Activated CD8-positive, alpha-beta memory T cell treated with anti-CD3 and anti-CD28 coated beads, Interleukin-2, amount 10 ng/mL, durations not matched to agents 7 days and 5 days (primary cell): ENCODE data around the gene DUSP7. TPM values are rescaled to one million over a fixed set of nuclear protein-coding genes. Genes with fewer than 3 reads are reported as not detected.

Source experiments
- ATAC-seq: fragments of 150-1000 bp; cut with Tn5 transposase; one replicate; pipeline ENCODE4 v1.10.0; 2021; ENCODE audit warnings: moderate library complexity
- CTCF ChIA-PET: fragments of 350-600 bp; sonication (Branson Sonifier 250); formaldehyde crosslinking; loops from one replicate; lab custom pipeline; 2021; ENCODE audit warnings: antibody characterized with exemption; lab: Charles Lee
- DNase-seq: peaks from one replicate; pipeline ENCODE4 v3.0.0-alpha.2; 2020
- H3K27ac Mint-ChIP-seq: one replicate; pipeline ENCODE4 v1.8.0; 2021; ENCODE audit warnings: mild to moderate bottlenecking, mixed read lengths
- H3K27me3 Mint-ChIP-seq: one replicate; pipeline ENCODE4 v1.8.0; 2021; ENCODE audit warnings: mixed read lengths
- H3K36me3 Mint-ChIP-seq: one replicate; pipeline ENCODE4 v1.8.0; 2021; ENCODE audit warnings: mild to moderate bottlenecking, mixed read lengths
- H3K4me1 Mint-ChIP-seq: one replicate; pipeline ENCODE4 v1.8.0; 2021; ENCODE audit warnings: mixed read lengths
- H3K4me3 Mint-ChIP-seq: one replicate; pipeline ENCODE4 v1.8.0; 2021; ENCODE audit warnings: mild to moderate bottlenecking, moderate library complexity, mixed read lengths
- H3K9me3 Mint-ChIP-seq: one replicate; pipeline ENCODE4 v1.8.0; 2022; ENCODE audit warnings: low read depth, mixed read lengths
- total RNA-seq, 2 experiments: library from RNA; stranded (reverse); gene quantifications; one replicate each; pipeline ENCODE4 v1.2.3, GENCODE V29; 2021

DUSP7 gene
- total RNA-seq, 2 experiments from 2014 or later, result 24.2 to 29.3 TPM

- Mint-ChIP-seq H3K4me3 (no peak overlapping the region), H3K4me1 (no peaks in the 10 kb centered on the region), H3K27me3 (no peaks in the 10 kb centered on the region), H3K9me3 (no peaks in the 10 kb centered on the region), H3K27ac (no peak overlapping the region), H3K36me3 (no peaks in the 10 kb centered on the region)
- DNase-seq (no peak), ATAC-seq (no peak)
- CTCF ChIA-PET, result interaction anchor here (0.7 to 1.5 kb wide), 3 partner anchors 19 to 31 kb away, joined by 3 to 7 read pairs (median 7); no protein-coding TSS in a partner anchor
Measured at GRCh38 chr3:52021489-52022268, 34.7 kb downstream of the DUSP7 start.

GRCh38 chr3:52020796-52021195 is 35.6 kb downstream of the DUSP7 start:
- CTCF ChIA-PET, result interaction anchor here (0.7 kb wide), 1 partner anchor 18 kb away, joined by 3 read pairs; no protein-coding TSS in a partner anchor
- DNase-seq, result no peak

GRCh38 chr3:52019352-52020080 is 36.9 kb downstream of the DUSP7 start:
- H3K36me3 Mint-ChIP-seq, result no peaks in the 10 kb centered on the region

More at GRCh38 chr3:52020796-52021195, 35.6 kb downstream of the DUSP7 start:
- ATAC-seq, result no peak
- Mint-ChIP-seq H3K9me3 (no peaks in the 10 kb centered on the region), H3K4me1 (no peaks in the 10 kb centered on the region), H3K27ac (no peak overlapping the region), H3K4me3 (no peak overlapping the region), H3K36me3 (no peaks in the 10 kb centered on the region), H3K27me3 (no peaks in the 10 kb centered on the region)

GRCh38 chr3:52018319-52019000 is 37.9 kb downstream of the DUSP7 start:
- H3K4me3 Mint-ChIP-seq, result no peak overlapping the region
- DNase-seq, result no peak
- H3K36me3 Mint-ChIP-seq, result no peaks in the 10 kb centered on the region
- no peaks in the 10 kb centered on the region for H3K9me3 Mint-ChIP-seq
- ATAC-seq, result no peak
- no peaks in the 10 kb centered on the region for H3K4me1 Mint-ChIP-seq
- CTCF ChIA-PET, result interaction anchor here (0.6 to 1.5 kb wide), 2 partner anchors 14 to 502 kb away, joined by 3 read pairs; no protein-coding TSS in a partner anchor
- H3K27me3 Mint-ChIP-seq, result no peaks in the 10 kb centered on the region
- H3K27ac Mint-ChIP-seq, result no peak overlapping the region

More at GRCh38 chr3:52019352-52020080, 36.9 kb downstream of the DUSP7 start:
- ATAC-seq (no peak), DNase-seq (no peak)
- no peaks in the 10 kb centered on the region for H3K27me3 Mint-ChIP-seq
- CTCF ChIA-PET, result interaction anchor here (1.0 kb wide), 1 partner anchor 103 kb away, joined by 3 read pairs; no protein-coding TSS in a partner anchor
- H3K4me3 Mint-ChIP-seq, result no peak overlapping the region
- H3K27ac Mint-ChIP-seq, result no peak overlapping the region
- no peaks in the 10 kb centered on the region for H3K4me1 Mint-ChIP-seq
- no peaks in the 10 kb centered on the region for H3K9me3 Mint-ChIP-seq

GRCh38 chr3:52017586-52017985 is 38.8 kb downstream of the DUSP7 start:
- no peak overlapping the region for H3K27ac Mint-ChIP-seq
- no peaks in the 10 kb centered on the region for H3K4me1 Mint-ChIP-seq
- H3K9me3 Mint-ChIP-seq, result no peaks in the 10 kb centered on the region
- DNase-seq (no peak), ATAC-seq (no peak)
- CTCF ChIA-PET, result interaction anchor here (1.5 to 2.2 kb wide), 2 partner anchors 13 to 17 kb away, joined by 3 to 8 read pairs; no protein-coding TSS in a partner anchor
- H3K36me3 Mint-ChIP-seq, result no peaks in the 10 kb centered on the region
- no peak overlapping the region for H3K4me3 Mint-ChIP-seq
- H3K27me3 Mint-ChIP-seq, result no peaks in the 10 kb centered on the region

GRCh38 chr3:52015438-52016228 is 40.7 kb downstream of the DUSP7 start:
- Mint-ChIP-seq H3K27me3 (no peaks in the 10 kb centered on the region), H3K9me3 (no peaks in the 10 kb centered on the region), H3K4me1 (no peaks in the 10 kb centered on the region), H3K4me3 (no peak overlapping the region), H3K27ac (no peak overlapping the region), H3K36me3 (no peaks in the 10 kb centered on the region)
- DNase-seq, result no peak
- CTCF ChIA-PET, result interaction anchor here (0.5 to 3.5 kb wide), 5 partner anchors 14 to 108 kb away, joined by 3 to 10 read pairs (median 3); no protein-coding TSS in a partner anchor
- ATAC-seq, result no peak

- ATAC-seq (no peak), DNase-seq (no peak)
- Mint-ChIP-seq H3K4me1 (no peaks in the 10 kb centered on the region), H3K27ac (no peak overlapping the region), H3K27me3 (no peaks in the 10 kb centered on the region), H3K4me3 (no peak overlapping the region), H3K36me3 (no peaks in the 10 kb centered on the region), H3K9me3 (no peaks in the 10 kb centered on the region)
- CTCF ChIA-PET, result interaction anchor here (1.1 to 3.5 kb wide), 2 partner anchors 15 to 38 kb away, joined by 3 to 10 read pairs; no protein-coding TSS in a partner anchor
Measured at GRCh38 chr3:52014613-52015012, 41.8 kb downstream of the DUSP7 start.

GRCh38 chr3:52013802-52014598 is 42.4 kb downstream of the DUSP7 start:
- ATAC-seq, result peak; percentile 33
- Mint-ChIP-seq H3K27me3 (no peaks in the 10 kb centered on the region), H3K4me3 (no peak overlapping the region), H3K9me3 (no peaks in the 10 kb centered on the region), H3K36me3 (no peaks in the 10 kb centered on the region), H3K27ac (no peak overlapping the region), H3K4me1 (no peaks in the 10 kb centered on the region)
- CTCF ChIA-PET, result interaction anchor here (1.0 to 3.5 kb wide), 3 partner anchors 16 to 109 kb away, joined by 3 to 10 read pairs (median 3); no protein-coding TSS in a partner anchor
- no peak for DNase-seq

- DNase-seq, result no peak
- no peaks in the 10 kb centered on the region for H3K9me3 Mint-ChIP-seq
- H3K4me3 Mint-ChIP-seq, result no peak overlapping the region
- no peak for ATAC-seq
- CTCF ChIA-PET, result interaction anchor here (1.0 to 3.5 kb wide), 5 partner anchors 11 to 208 kb away, joined by 3 to 10 read pairs (median 4); no protein-coding TSS in a partner anchor
- H3K27me3 Mint-ChIP-seq, result no peaks in the 10 kb centered on the region
- no peak overlapping the region for H3K27ac Mint-ChIP-seq
- H3K4me1 Mint-ChIP-seq, result no peaks in the 10 kb centered on the region
- no peaks in the 10 kb centered on the region for H3K36me3 Mint-ChIP-seq
Measured at GRCh38 chr3:52012699-52013098, 43.7 kb downstream of the DUSP7 start.

GRCh38 chr3:52010431-52010830 is 45.9 kb downstream of the DUSP7 start:
- no peaks in the 10 kb centered on the region for H3K36me3 Mint-ChIP-seq
- ATAC-seq (no peak), DNase-seq (no peak)
- H3K4me3 Mint-ChIP-seq, result no peak overlapping the region
- no peaks in the 10 kb centered on the region for H3K27me3 Mint-ChIP-seq
- no peaks in the 10 kb centered on the region for H3K9me3 Mint-ChIP-seq
- H3K27ac Mint-ChIP-seq, result no peak overlapping the region
- CTCF ChIA-PET, result interaction anchor here (1.2 to 2.2 kb wide), 2 partner anchors 9 to 43 kb away, joined by 7 to 9 read pairs; no protein-coding TSS in a partner anchor
- peaks cover 4% of the 10 kb centered on the region for H3K4me1 Mint-ChIP-seq

- no peaks in the 10 kb centered on the region for H3K36me3 Mint-ChIP-seq
- H3K27ac Mint-ChIP-seq, result no peak overlapping the region
- H3K9me3 Mint-ChIP-seq, result no peaks in the 10 kb centered on the region
Measured at GRCh38 chr3:52007291-52007690, 49.1 kb downstream of the DUSP7 start.

More at GRCh38 chr3:52007291-52007690, 49.1 kb downstream of the DUSP7 start:
- Mint-ChIP-seq H3K27me3 (no peaks in the 10 kb centered on the region), H3K4me3 (no peak overlapping the region), H3K4me1 (peaks cover 4% of the 10 kb centered on the region)
- no peak for ATAC-seq
- DNase-seq, result no peak
- CTCF ChIA-PET, result interaction anchor here (0.9 kb wide), 1 partner anchor 34 kb away, joined by 3 read pairs; the partner anchor contains the start of gene ABHD14B
